GM12878 (cell line): ENCODE data around the gene SCN3B. TPM values are rescaled to one million over a fixed set of nuclear protein-coding genes. Genes with fewer than 3 reads are reported as not detected.

Experiments
- ATAC-seq: fragments of 200-7000 bp; cut with Tn5 transposase; 3 replicates; pipeline ENCODE4 v1.9.1; 2020; ENCODE audit warnings: mild to moderate bottlenecking, moderate library complexity
- BruUV-seq: library from RNA; stranded (reverse); fragments of 400-500 nt; replicated peaks from 2 replicates; lab custom pipeline; 2021; lab: Mats Ljungman, UMichigan
- CTCF ChIA-PET: fragments of 300-600 bp; sonication (Branson Sonifier 250); formaldehyde crosslinking; extraction: SDS; loops from one replicate; lab custom pipeline; 2021; ENCODE audit warnings: inconsistent platforms; lab: Yijun Ruan, JAX
- POLR2A ChIA-PET: fragments of 350-600 bp; formaldehyde crosslinking; extraction: SDS; loops from one replicate; lab custom pipeline; 2021; ENCODE audit warnings: inconsistent platforms; lab: Charles Lee
- RAD21 ChIA-PET: fragments of 300-600 bp; sonication (Branson Sonifier 250); formaldehyde crosslinking; loops from one replicate; lab custom pipeline; 2023; ENCODE audit warnings: antibody characterized with exemption; ENCODE audit not compliant: unreplicated experiment; lab: Charles Lee
- SMC1A ChIA-PET: fragments of 300-600 bp; sonication (Branson Sonifier 250); formaldehyde crosslinking; loops from one replicate; lab custom pipeline; 2023; ENCODE audit not compliant: unreplicated experiment, uncharacterized antibody; lab: Charles Lee
- DNase-seq: peaks from one replicate; pipeline ENCODE4 v3.0.0-alpha.2; 2011; ENCODE audit warnings: low read depth, low spot score
- FAIRE-seq: peaks from 3 replicates; lab custom pipeline; 2011; peaks lifted over from hg19 to GRCh38; lab: Jason Lieb, UNC
- H2AFZ ChIP-seq: 2 replicates; pipeline ENCODE4 v1.6.0; 2011; ENCODE audit warnings: low read depth, low read length, control low read depth; ENCODE audit not compliant: control insufficient read depth
- H3K27ac ChIP-seq: 2 replicates; pipeline ENCODE4 v1.5.1; 2011; ENCODE audit warnings: control low read depth; ENCODE audit not compliant: control insufficient read depth, insufficient read depth
- H3K27me3 ChIP-seq, 2 experiments: replicated peaks in 1 of 2; 2 replicates each; pipeline versions ENCODE4 v1.6.0 to v1.6.1; 2011; ENCODE audit warnings: low read length in 1 of 2; ENCODE audit not compliant: control insufficient read depth in 2 of 2, insufficient read depth in 2 of 2
- H3K36me3 ChIP-seq, 2 experiments: 2 replicates each; pipeline ENCODE4 v1.5.1; 2011; ENCODE audit warnings: low read length in 1 of 2; ENCODE audit not compliant: control insufficient read depth in 2 of 2, insufficient read depth in 2 of 2
- H3K4me1 ChIP-seq: 2 replicates; pipeline ENCODE4 v1.6.1; 2011; ENCODE audit warnings: mild to moderate bottlenecking, low read length, moderate library complexity, mixed read lengths; ENCODE audit not compliant: control insufficient read depth, insufficient read depth
- H3K4me2 ChIP-seq: 2 replicates; pipeline ENCODE4 v1.6.0; 2011; ENCODE audit warnings: control low read depth; ENCODE audit not compliant: control insufficient read depth, insufficient read depth
- H3K4me3 ChIP-seq: fragments of 200-600 bp; sonication (generic); 2 replicates; pipeline ENCODE4 v1.5.1; 2016
- H3K79me2 ChIP-seq: 2 replicates; pipeline ENCODE4 v1.6.0; 2011; ENCODE audit warnings: low read length; ENCODE audit not compliant: control insufficient read depth, insufficient read depth
- H3K9ac ChIP-seq: 2 replicates; pipeline ENCODE4 v1.8.0; 2011; ENCODE audit warnings: low read length, control low read depth, mixed read lengths; ENCODE audit not compliant: control insufficient read depth, insufficient read depth
- H3K9me3 ChIP-seq: replicated peaks from 3 replicates; pipeline ENCODE4 v1.5.1; 2011; ENCODE audit warnings: mild to moderate bottlenecking, low read length; ENCODE audit not compliant: control insufficient read depth, insufficient read depth
- H4K20me1 ChIP-seq: 2 replicates; pipeline ENCODE4 v1.6.0; 2011; ENCODE audit not compliant: control insufficient read depth, insufficient read depth
- ETV6 ChIP-seq, 2 experiments: fragments of 450-650 bp in 1 of 2; IDR thresholded peaks in 1 of 2; conservative IDR thresholded peaks in 1 of 2; 2 replicates each; pipeline ENCODE4 v1.6.1; 2014; ENCODE audit warnings: antibody characterized with exemption in 1 of 2, borderline replicate concordance in 1 of 2, low read depth in 1 of 2, mild to moderate bottlenecking in 1 of 2, moderate library complexity in 1 of 2
- RELB ChIP-seq: fragments of 450-650 bp; IDR thresholded peaks from 2 replicates; pipeline ENCODE4 v1.6.1; 2017; ENCODE audit warnings: low read depth, mild to moderate bottlenecking, moderate library complexity
- STAT1 ChIP-seq: fragments of 450-650 bp; conservative IDR thresholded peaks from 2 replicates; pipeline ENCODE4 v1.6.1; 2014; ENCODE audit warnings: antibody characterized with exemption, mild to moderate bottlenecking
- WGBS: methylation state at CpG from one replicate; pipeline ENCODE4 v1.1.6; 2016; ENCODE audit warnings: low lambda C conversion rate; ENCODE audit not compliant: insufficient replicate concordance, insufficient coverage; ENCODE audit errors: missing lambda C conversion rate; 5-methylcytosine and 5-hydroxymethylcytosine counted together
- in situ Hi-C: fragments of 300-500 bp; cut with MboI; formaldehyde crosslinking; loops from 9 replicates; pipeline ENCODE4 v1.14.3; 2018; ENCODE audit warnings: mixed read lengths
- intact Hi-C: fragments of 100-400 bp; cut with micrococcal nuclease; formaldehyde crosslinking; loops from one replicate; pipeline ENCODE4 v1.14.2; 2022; ENCODE audit not compliant: unreplicated experiment
- polyA plus RNA-seq, 11 experiments: library from polyadenylated mRNA; depleted of rRNA in 4 of 11; unstranded in 6 of 11; stranded (reverse) in 5 of 11; fragments of >200 nt; fragmentation: Nextera tagmentation in 4 of 11; fragmentation: Illumina TruSeq in 1 of 11; extraction: Ambion mirVana in 4 of 11; extraction: Trizol in 1 of 11; gene quantifications; 1 replicate in 1 of 11; 2 replicates in 10 of 11; pipeline versions ENCODE4 v1.2.1 to v1.2.3, GENCODE V29; 2011 to 2016; ENCODE audit warnings: inconsistent platforms in 2 of 11, missing spikeins in 2 of 11, low read depth in 1 of 11
- total RNA-seq, 4 experiments: library from RNA; depleted of rRNA in 3 of 4; stranded (reverse); fragments of >200 nt in 3 of 4; fragmentation: Illumina TruSeq in 1 of 4; extraction: Trizol in 1 of 4; gene quantifications; 2 replicates each; pipeline versions ENCODE4 v1.2.1 to v1.2.3, GENCODE V29; 2013 to 2021

SCN3B gene
- total and polyA plus RNA-seq, 10 of the 15 experiments (the other 5 are each of a cell fraction or from before 2014, with no cell fraction given), result 0.01 to 0.12 (median 0.09) TPM; not detected in 7

- TF ChIP-seq STAT1, result no peak
- TF ChIP-seq, all 136 proteins: peak for 0
Observed at GRCh38 chr11:123677510-123677909, 23.1 kb upstream of the SCN3B start (continued).

GRCh38 chr11:123674297-123674696, 19.9 kb upstream of the SCN3B start:
- no peak for DNase-seq
- no peak for TF ChIP-seq RELB
- no peak for TF ChIP-seq ETV6 (conservative IDR thresholded peaks at IDR 0.05 in 1 of 2, IDR thresholded peaks at IDR 0.05 in 1 of 2; ENCODE audit: borderline replicate concordance in 1 of 2, low read depth in 1 of 2)
- ChIA-PET RAD21 (no interaction called here), SMC1A (no interaction called here), CTCF (interaction anchor here (2.2 kb wide), 1 partner anchor 33 kb away, joined by 9 read pairs; no protein-coding TSS in a partner anchor), POLR2A (interaction anchor here (0.6 to 0.7 kb wide), 2 partner anchors 15 to 19 kb away, joined by 3 to 6 read pairs; no protein-coding TSS in a partner anchor)
- in situ Hi-C loops (no loop called here), intact Hi-C loops (no loop called here)
- H3K4me2 ChIP-seq, result no peak overlapping the region
- ATAC-seq, result no peak
- H3K79me2 ChIP-seq, result no peaks in the 10 kb centered on the region
- FAIRE-seq, result no peak
- no peak overlapping the region for H3K4me3 ChIP-seq
- 43% methylated on average over 2 of the region's 2 CpGs for WGBS
- no peak overlapping the region for H3K9ac ChIP-seq
- no TSS peak for BruUV-seq
- no peaks in the 10 kb centered on the region for H3K9me3 ChIP-seq
- H3K4me1 ChIP-seq, result no peaks in the 10 kb centered on the region
- H3K27ac ChIP-seq, result no peak overlapping the region
- no peaks in the 10 kb centered on the region for H4K20me1 ChIP-seq
- peaks cover 0 to 3% of the 10 kb centered on the region in 2 experiments; a peak in 1 of 4 replicates for H3K27me3 ChIP-seq
- no peaks in the 10 kb centered on the region for H3K36me3 ChIP-seq
- H2AFZ ChIP-seq, result no peak overlapping the region
